ENCODE measurements around the gene PSMG3. TPM values are rescaled to one million over a fixed set of nuclear protein-coding genes. Genes with fewer than 3 reads are reported as not detected.
"Not testable (repeated sequence)": the region's sequence is repeated elsewhere in the genome, so short reads cannot be mapped to it uniquely, and the experiment has no call there.

The PSMG3 gene
- total RNA-seq, 1 experiment from 2014 or later, result 29.9 TPM

GRCh38 chr7:1586827-1587705, 17.2 kb upstream of the PSMG3 start:
- peaks cover 8% of the 10 kb centered on the region for H3K9me3 ChIP-seq (ENCODE audit: low read length)
- H4K20me1 ChIP-seq (ENCODE audit: insufficient read depth, low read depth, low read length), result no peaks in the 10 kb centered on the region
- H3K27me3 ChIP-seq (ENCODE audit: low read length), result no peaks in the 10 kb centered on the region; the same call in 1 of the 2 replicates
- no peak for DNase-seq
- H3K9ac ChIP-seq (ENCODE audit: low read length), result no peak overlapping the region
- H3K79me2 ChIP-seq (ENCODE audit: low read length), result no peaks in the 10 kb centered on the region
- H3K4me2 ChIP-seq (ENCODE audit: low read depth, low read length, poor library complexity, severe bottlenecking), result no peak overlapping the region
- no peaks in the 10 kb centered on the region for H3K4me1 ChIP-seq (ENCODE audit: low read length)
- no peaks in the 10 kb centered on the region for H3K36me3 ChIP-seq (ENCODE audit: insufficient read depth, low read length)
- H3K27ac ChIP-seq (ENCODE audit: low read length), result no peak overlapping the region
- H3K4me3 ChIP-seq (ENCODE audit: low read length), result no peak overlapping the region
- H3K9me2 ChIP-seq (replicated peaks; ENCODE audit: insufficient read depth, low read length), result no peaks in the 10 kb centered on the region
- H2AFZ ChIP-seq (ENCODE audit: low read length), result no peak overlapping the region

- Histone ChIP-seq H3K79me2 (ENCODE audit: low read length) (no peaks in the 10 kb centered on the region), H3K9ac (ENCODE audit: low read length) (no peak overlapping the region), H3K9me3 (ENCODE audit: low read length) (peaks cover 8% of the 10 kb centered on the region), H3K9me2 (replicated peaks; ENCODE audit: insufficient read depth, low read length) (no peaks in the 10 kb centered on the region), H3K27ac (ENCODE audit: low read length) (no peak overlapping the region), H4K20me1 (ENCODE audit: insufficient read depth, low read depth, low read length) (no peaks in the 10 kb centered on the region), H3K4me2 (ENCODE audit: low read depth, low read length, poor library complexity, severe bottlenecking) (no peak overlapping the region), H2AFZ (ENCODE audit: low read length) (no peak overlapping the region), H3K36me3 (ENCODE audit: insufficient read depth, low read length) (no peaks in the 10 kb centered on the region), H3K4me3 (ENCODE audit: low read length) (no peak overlapping the region), H3K27me3 (ENCODE audit: low read length) (no peaks in the 10 kb centered on the region; the same call in 1 of the 2 replicates), H3K4me1 (ENCODE audit: low read length) (no peaks in the 10 kb centered on the region)
- DNase-seq, result no peak
Observed at GRCh38 chr7:1586126-1586826, 16.4 kb upstream of the PSMG3 start.

- H3K36me3 ChIP-seq (ENCODE audit: insufficient read depth, low read length), result no peaks in the 10 kb centered on the region
- H3K9me3 ChIP-seq (ENCODE audit: low read length), result peaks cover 8% of the 10 kb centered on the region
- H3K9me2 ChIP-seq (replicated peaks; ENCODE audit: insufficient read depth, low read length), result no peaks in the 10 kb centered on the region
- H3K79me2 ChIP-seq (ENCODE audit: low read length), result no peaks in the 10 kb centered on the region
- no peaks in the 10 kb centered on the region; the same call in 1 of the 2 replicates for H3K27me3 ChIP-seq (ENCODE audit: low read length)
- no peaks in the 10 kb centered on the region for H4K20me1 ChIP-seq (ENCODE audit: insufficient read depth, low read depth, low read length)
- H2AFZ ChIP-seq (ENCODE audit: low read length), result no peak overlapping the region
- no peak overlapping the region for H3K9ac ChIP-seq (ENCODE audit: low read length)
- H3K4me3 ChIP-seq (ENCODE audit: low read length), result no peak overlapping the region
- H3K27ac ChIP-seq (ENCODE audit: low read length), result no peak overlapping the region
- no peak for DNase-seq
- no peaks in the 10 kb centered on the region for H3K4me1 ChIP-seq (ENCODE audit: low read length)
- no peak overlapping the region for H3K4me2 ChIP-seq (ENCODE audit: low read depth, low read length, poor library complexity, severe bottlenecking)
Observed at GRCh38 chr7:1585142-1585981, 15.5 kb upstream of the PSMG3 start.

GRCh38 chr7:1584700-1585099, 14.9 kb upstream of the PSMG3 start:
- Histone ChIP-seq H3K4me3 (ENCODE audit: low read length) (no peak overlapping the region), H3K9me2 (replicated peaks; ENCODE audit: insufficient read depth, low read length) (no peaks in the 10 kb centered on the region), H3K9me3 (ENCODE audit: low read length) (peaks cover 8% of the 10 kb centered on the region), H3K27ac (ENCODE audit: low read length) (no peak overlapping the region), H4K20me1 (ENCODE audit: insufficient read depth, low read depth, low read length) (no peaks in the 10 kb centered on the region), H3K4me2 (ENCODE audit: low read depth, low read length, poor library complexity, severe bottlenecking) (no peak overlapping the region), H3K9ac (ENCODE audit: low read length) (no peak overlapping the region), H3K27me3 (ENCODE audit: low read length) (no peaks in the 10 kb centered on the region; the same call in 1 of the 2 replicates), H3K4me1 (ENCODE audit: low read length) (no peaks in the 10 kb centered on the region), H3K79me2 (ENCODE audit: low read length) (no peaks in the 10 kb centered on the region), H3K36me3 (ENCODE audit: insufficient read depth, low read length) (no peaks in the 10 kb centered on the region), H2AFZ (ENCODE audit: low read length) (no peak overlapping the region)
- DNase-seq, result no peak

GRCh38 chr7:1583241-1583930, 13.6 kb upstream of the PSMG3 start:
- H3K4me2 ChIP-seq (ENCODE audit: low read depth, low read length, poor library complexity, severe bottlenecking); DNase-seq: not testable (repeated sequence)

GRCh38 chr7:1580422-1581030, 10.7 kb upstream of the PSMG3 start:
- H3K27ac ChIP-seq (ENCODE audit: low read length), result no peak overlapping the region
- no peak overlapping the region for H3K4me3 ChIP-seq (ENCODE audit: low read length)
- no peaks in the 10 kb centered on the region for H3K9me2 ChIP-seq (replicated peaks; ENCODE audit: insufficient read depth, low read length)
- no peaks in the 10 kb centered on the region for H3K27me3 ChIP-seq (ENCODE audit: low read length)
- no peaks in the 10 kb centered on the region for H3K79me2 ChIP-seq (ENCODE audit: low read length)
- H4K20me1 ChIP-seq (ENCODE audit: insufficient read depth, low read depth, low read length), result no peaks in the 10 kb centered on the region
- H3K36me3 ChIP-seq (ENCODE audit: insufficient read depth, low read length), result no peaks in the 10 kb centered on the region
- no peak for DNase-seq
- no peaks in the 10 kb centered on the region for H3K9me3 ChIP-seq (ENCODE audit: low read length)
- H3K4me1 ChIP-seq (ENCODE audit: low read length), result no peaks in the 10 kb centered on the region
- no peak overlapping the region for H3K4me2 ChIP-seq (ENCODE audit: low read depth, low read length, poor library complexity, severe bottlenecking)
- no peak overlapping the region for H3K9ac ChIP-seq (ENCODE audit: low read length)
- H2AFZ ChIP-seq (ENCODE audit: low read length), result no peak overlapping the region

More at GRCh38 chr7:1583241-1583930, 13.6 kb upstream of the PSMG3 start:
- H2AFZ ChIP-seq (ENCODE audit: low read length); H3K27me3 ChIP-seq (ENCODE audit: low read length); H3K79me2 ChIP-seq (ENCODE audit: low read length); H3K9me2 ChIP-seq (replicated peaks; ENCODE audit: insufficient read depth, low read length); H3K4me1 ChIP-seq (ENCODE audit: low read length); H3K9ac ChIP-seq (ENCODE audit: low read length); H3K27ac ChIP-seq (ENCODE audit: low read length); H4K20me1 ChIP-seq (ENCODE audit: insufficient read depth, low read depth, low read length); H3K4me3 ChIP-seq (ENCODE audit: low read length); H3K9me3 ChIP-seq (ENCODE audit: low read length); H3K36me3 ChIP-seq (ENCODE audit: insufficient read depth, low read length): not testable (repeated sequence)

- Histone ChIP-seq H3K4me1 (ENCODE audit: low read length) (no peaks in the 10 kb centered on the region), H3K27me3 (ENCODE audit: low read length) (no peaks in the 10 kb centered on the region), H3K9me3 (ENCODE audit: low read length) (no peaks in the 10 kb centered on the region), H3K9ac (ENCODE audit: low read length) (no peak overlapping the region), H3K4me3 (ENCODE audit: low read length) (no peak overlapping the region), H4K20me1 (ENCODE audit: insufficient read depth, low read depth, low read length) (no peaks in the 10 kb centered on the region), H2AFZ (ENCODE audit: low read length) (no peak overlapping the region), H3K79me2 (ENCODE audit: low read length) (no peaks in the 10 kb centered on the region), H3K36me3 (ENCODE audit: insufficient read depth, low read length) (no peaks in the 10 kb centered on the region), H3K4me2 (ENCODE audit: low read depth, low read length, poor library complexity, severe bottlenecking) (no peak overlapping the region), H3K9me2 (replicated peaks; ENCODE audit: insufficient read depth, low read length) (no peaks in the 10 kb centered on the region), H3K27ac (ENCODE audit: low read length) (no peak overlapping the region)
- DNase-seq, result peak; percentile 85
Observed at GRCh38 chr7:1579481-1580421, 9.9 kb upstream of the PSMG3 start.

All from Karpas-422 (cell line).